ENCODE results near the gene GADD45A. TPM values are rescaled to one million over a fixed set of nuclear protein-coding genes. Genes with fewer than 3 reads are reported as not detected.
"Not testable (repeated sequence)": the region's sequence is repeated elsewhere in the genome, so short reads cannot be mapped to it uniquely, and the experiment has no call there.

The GADD45A gene
- total RNA-seq, 1 donor from 2014 or later, result 28.6 TPM

- Histone ChIP-seq H4K20me1 (ENCODE audit: low read depth) (no peaks in the 10 kb centered on the region), H3K79me2 (ENCODE audit: low read depth) (no peaks in the 10 kb centered on the region), H3K27me3 (no peaks in the 10 kb centered on the region), H3K27ac (no peak overlapping the region), H2AFZ (replicated peaks) (no peak overlapping the region), H3K9me3 (ENCODE audit: low read depth) (no peaks in the 10 kb centered on the region), H3K4me3 (no peak overlapping the region), H3F3A (ENCODE audit: low read depth) (no peaks in the 10 kb centered on the region), H3K9ac (no peak overlapping the region), H3K36me3 (peaks cover 5% of the 10 kb centered on the region), H3K4me1 (peaks cover 3% of the 10 kb centered on the region), H3K4me2 (no peak overlapping the region)
- Mint-ChIP-seq H3K4me1 (no peaks in the 10 kb centered on the region), H3K27me3 (ENCODE audit: insufficient read depth, low read depth) (peaks cover 2% of the 10 kb centered on the region), H3K27ac (peak overlapping the region; percentile 13), H3K9me3 (no peaks in the 10 kb centered on the region), H3K4me3 (no peak overlapping the region), H3K36me3 (no peaks in the 10 kb centered on the region)
- TF ChIP-seq EZH2phosphoT487 (IDR thresholded peaks at IDR 0.05) (no peak), CTCF (IDR thresholded peaks at IDR 0.05) (no peak), EZH2 (IDR thresholded peaks at IDR 0.05) (no peak)
- DNase-seq (ENCODE audit: low spot score), result no peak
Measured at GRCh38 chr1:67659229-67659628, 25.8 kb upstream of the GADD45A start.

GRCh38 chr1:67662884-67663283 lies 22.1 kb upstream of the GADD45A start:
- H3K36me3 ChIP-seq, result no peaks in the 10 kb centered on the region
- no peaks in the 10 kb centered on the region for H3K79me2 ChIP-seq (ENCODE audit: low read depth)
- H3F3A ChIP-seq (ENCODE audit: low read depth), result no peaks in the 10 kb centered on the region
- H3K9ac ChIP-seq, result no peak overlapping the region
- H3K9me3 ChIP-seq (ENCODE audit: low read depth), result no peaks in the 10 kb centered on the region
- H2AFZ ChIP-seq (replicated peaks), result no peak overlapping the region
- H3K4me3 ChIP-seq, result no peak overlapping the region
- H3K4me3 Mint-ChIP-seq, result no peak overlapping the region
- no peaks in the 10 kb centered on the region for H3K9me3 Mint-ChIP-seq
- TF ChIP-seq EZH2 (IDR thresholded peaks at IDR 0.05) (no peak), CTCF (IDR thresholded peaks at IDR 0.05) (no peak), EZH2phosphoT487 (IDR thresholded peaks at IDR 0.05) (no peak)
- no peak overlapping the region for H3K4me2 ChIP-seq
- H3K27me3 ChIP-seq, result no peaks in the 10 kb centered on the region
- no peaks in the 10 kb centered on the region for H3K36me3 Mint-ChIP-seq
- H3K27me3 Mint-ChIP-seq (ENCODE audit: insufficient read depth, low read depth), result peaks cover 4% of the 10 kb centered on the region
- H3K27ac Mint-ChIP-seq, result no peak overlapping the region
- H3K4me1 ChIP-seq, result no peaks in the 10 kb centered on the region
- no peak for DNase-seq (ENCODE audit: low spot score)
- H3K27ac ChIP-seq, result no peak overlapping the region
- no peaks in the 10 kb centered on the region for H3K4me1 Mint-ChIP-seq
- no peaks in the 10 kb centered on the region for H4K20me1 ChIP-seq (ENCODE audit: low read depth)

GRCh38 chr1:67664048-67664447 lies 21.0 kb upstream of the GADD45A start:
- no peaks in the 10 kb centered on the region for H3K9me3 Mint-ChIP-seq
- TF ChIP-seq EZH2 (IDR thresholded peaks at IDR 0.05) (no peak), CTCF (IDR thresholded peaks at IDR 0.05) (no peak), EZH2phosphoT487 (IDR thresholded peaks at IDR 0.05) (no peak)
- H3K79me2 ChIP-seq (ENCODE audit: low read depth), result no peaks in the 10 kb centered on the region
- no peak overlapping the region for H3K27ac Mint-ChIP-seq
- no peaks in the 10 kb centered on the region for H3K36me3 Mint-ChIP-seq
- H3K27me3 Mint-ChIP-seq (ENCODE audit: insufficient read depth, low read depth), result peaks cover 7% of the 10 kb centered on the region
- no peak overlapping the region for H3K4me3 Mint-ChIP-seq
- H3F3A ChIP-seq (ENCODE audit: low read depth), result no peaks in the 10 kb centered on the region
- no peaks in the 10 kb centered on the region for H3K9me3 ChIP-seq (ENCODE audit: low read depth)
- H3K27me3 ChIP-seq, result no peaks in the 10 kb centered on the region
- H3K4me2 ChIP-seq, result no peak overlapping the region
- H3K4me1 Mint-ChIP-seq, result no peaks in the 10 kb centered on the region
- H3K27ac ChIP-seq, result no peak overlapping the region
- H3K4me1 ChIP-seq, result no peaks in the 10 kb centered on the region
- H2AFZ ChIP-seq (replicated peaks), result no peak overlapping the region
- no peaks in the 10 kb centered on the region for H3K36me3 ChIP-seq
- H3K4me3 ChIP-seq, result no peak overlapping the region
- no peaks in the 10 kb centered on the region for H4K20me1 ChIP-seq (ENCODE audit: low read depth)
- DNase-seq (ENCODE audit: low spot score), result no peak
- no peak overlapping the region for H3K9ac ChIP-seq

- not testable (repeated sequence) for H3K27me3 Mint-ChIP-seq (ENCODE audit: insufficient read depth, low read depth)
Measured at GRCh38 chr1:67665307-67665706, 19.7 kb upstream of the GADD45A start.

More at GRCh38 chr1:67665307-67665706, 19.7 kb upstream of the GADD45A start:
- H3K27ac ChIP-seq; H3K27ac Mint-ChIP-seq; H3K4me3 Mint-ChIP-seq; H3K4me1 Mint-ChIP-seq; H3K36me3 Mint-ChIP-seq; H3K79me2 ChIP-seq (ENCODE audit: low read depth); H3F3A ChIP-seq (ENCODE audit: low read depth); H4K20me1 ChIP-seq (ENCODE audit: low read depth); H3K4me2 ChIP-seq; H3K9me3 ChIP-seq (ENCODE audit: low read depth); H3K27me3 ChIP-seq; H2AFZ ChIP-seq (replicated peaks); H3K4me3 ChIP-seq; H3K4me1 ChIP-seq; H3K9me3 Mint-ChIP-seq; H3K9ac ChIP-seq; DNase-seq (ENCODE audit: low spot score); H3K36me3 ChIP-seq: not testable (repeated sequence)
